Adrenal gland (tissue), 12 donors: ENCODE measurements around the gene NPC1. TPM values are rescaled to one million over a fixed set of nuclear protein-coding genes. Genes with fewer than 3 reads are reported as not detected.
"Not testable (repeated sequence)": the region's sequence is repeated elsewhere in the genome, so short reads cannot be mapped to it uniquely, and the experiment has no call there.

Experiments used
- DNase-seq, 7 donors: peaks; one replicate each; pipeline ENCODE4 v3.0.0-alpha.2; 2019 to 2020
- H3K27ac ChIP-seq, 5 donors: fragments of 200-600 bp; sonication (generic) in 4 of 5; 1 replicate in 3 of 5; 2 replicates in 2 of 5; pipeline versions ENCODE4 v1.5.1 to v1.8.0; 2016 to 2020; ENCODE audit warnings: mild to moderate bottlenecking in 1 of 5
- H3K27me3 ChIP-seq: fragments of 200-600 bp; 2 replicates; pipeline ENCODE4 v1.8.0; 2021
- H3K36me3 ChIP-seq, 2 donors: fragments of 200-600 bp; replicated peaks in 1 of 2; 1 replicate in 1 of 2; 2 replicates in 1 of 2; pipeline versions ENCODE4 v1.5.1 to v1.8.0; 2018 to 2022
- H3K4me1 ChIP-seq, 2 donors: fragments of 200-600 bp; replicated peaks in 1 of 2; 1 replicate in 1 of 2; 2 replicates in 1 of 2; pipeline versions ENCODE4 v1.5.1 to v1.8.0; 2018 to 2021
- H3K4me3 ChIP-seq, 4 donors: fragments of 200-600 bp; sonication (generic) in 3 of 4; one replicate each; pipeline ENCODE4 v1.5.1; 2016 to 2018
- H3K9me3 ChIP-seq, 3 donors: fragments of 200-600 bp; sonication (generic) in 1 of 3; replicated peaks in 1 of 3; 1 replicate in 2 of 3; 2 replicates in 1 of 3; pipeline versions ENCODE4 v1.5.1 to v1.8.0; 2016 to 2021
- POLR2A ChIP-seq, 2 donors: fragments of 450-650 bp; IDR thresholded peaks; one replicate each; pipeline ENCODE4 v1.6.1; 2017; ENCODE audit warnings: antibody characterized with exemption in 2 of 2, mild to moderate bottlenecking in 2 of 2, moderate library complexity in 1 of 2
- WGBS, 4 donors: extraction: QIAGEN DNeasy Blood & Tissue Kit in 2 of 4; methylation state at CpG; one replicate each; pipeline versions ENCODE4 v1.1.5 to v1.1.7; 2013 to 2017; 5-methylcytosine and 5-hydroxymethylcytosine counted together
- intact Hi-C, 2 donors: fragments of 100-400 bp; cut with DNase I; formaldehyde crosslinking; loops; one replicate each; pipeline versions ENCODE4 v1.14.1 to v1.15.0; 2022 to 2023
- polyA plus RNA-seq, 3 donors: library from polyadenylated mRNA; stranded (reverse); fragments of 200-250 nt in 2 of 3; fragments of 350-450 nt in 1 of 3; fragmentation: Illumina TruSeq in 1 of 3; extraction: RNeasy Lipid Tissue Mini Kit (QIAGEN cat#74804) in 1 of 3; gene quantifications; one replicate each; pipeline ENCODE4 v1.2.3, GENCODE V29; 2013 to 2014
- total RNA-seq, 9 donors: library from RNA; depleted of rRNA in 4 of 9; stranded (reverse); fragments of >200 nt in 4 of 9; fragments of 120-200 nt in 1 of 9; fragmentation: NEBNext Ultra II Directional in 1 of 9; extraction: Animal tissue kit (Norgen Biotek cat#: 25700) in 1 of 9; gene quantifications; one replicate each; pipeline versions ENCODE4 v1.1.0 to v1.2.4, GENCODE V29; 2013 to 2023
- TF ChIP-seq, protein P1 (sequence below), 6 experiments: fragments of 450-650 bp in 4 of 6; fragments of 200-600 bp in 2 of 6; sonication (generic) in 1 of 6; IDR thresholded peaks; 1 replicate in 5 of 6; 2 replicates in 1 of 6; pipeline versions ENCODE4 v1.5.1 to v1.8.0; 2016 to 2021; ENCODE audit warnings: antibody characterized with exemption in 6 of 6, mild to moderate bottlenecking in 2 of 6, moderate library complexity in 1 of 6
- donor health status: healthy with polysubstance abuse.
- donor health status: Bipolar disorder and iron deficiency.
- donor health status: DM: yes; HTN: yes; CAD: no.
- donor health status: DM: no; HTN: no; CAD: no.
- donor health status: DM: no; HTN: no; CAD: no.
- donor health status: DM: yes; HTN: yes; CAD: no.

Gene NPC1
- total and polyA plus RNA-seq, 12 donors = 38.3 to 1,631 (median 117) TPM

GRCh38 chr18:23560186-23560585 lies 26.1 kb downstream of the NPC1 start:
- Histone ChIP-seq H3K4me1 (no peaks in the 10 kb centered on the region), H3K27ac (no peak overlapping the region), H3K4me3 (no peak overlapping the region), H3K27me3 (no peaks in the 10 kb centered on the region), H3K9me3 (no peaks in the 10 kb centered on the region), H3K36me3 (peaks cover 0 to 61% of the 10 kb centered on the region in 2 donors)
- DNase-seq = no peak
- TF ChIP-seq, protein P1, sequence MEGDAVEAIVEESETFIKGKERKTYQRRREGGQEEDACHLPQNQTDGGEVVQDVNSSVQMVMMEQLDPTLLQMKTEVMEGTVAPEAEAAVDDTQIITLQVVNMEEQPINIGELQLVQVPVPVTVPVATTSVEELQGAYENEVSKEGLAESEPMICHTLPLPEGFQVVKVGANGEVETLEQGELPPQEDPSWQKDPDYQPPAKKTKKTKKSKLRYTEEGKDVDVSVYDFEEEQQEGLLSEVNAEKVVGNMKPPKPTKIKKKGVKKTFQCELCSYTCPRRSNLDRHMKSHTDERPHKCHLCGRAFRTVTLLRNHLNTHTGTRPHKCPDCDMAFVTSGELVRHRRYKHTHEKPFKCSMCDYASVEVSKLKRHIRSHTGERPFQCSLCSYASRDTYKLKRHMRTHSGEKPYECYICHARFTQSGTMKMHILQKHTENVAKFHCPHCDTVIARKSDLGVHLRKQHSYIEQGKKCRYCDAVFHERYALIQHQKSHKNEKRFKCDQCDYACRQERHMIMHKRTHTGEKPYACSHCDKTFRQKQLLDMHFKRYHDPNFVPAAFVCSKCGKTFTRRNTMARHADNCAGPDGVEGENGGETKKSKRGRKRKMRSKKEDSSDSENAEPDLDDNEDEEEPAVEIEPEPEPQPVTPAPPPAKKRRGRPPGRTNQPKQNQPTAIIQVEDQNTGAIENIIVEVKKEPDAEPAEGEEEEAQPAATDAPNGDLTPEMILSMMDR (IDR thresholded peaks at IDR 0.05) = no peak
- TF ChIP-seq POLR2A (IDR thresholded peaks at IDR 0.05) = no peak
- intact Hi-C loops = no loop called here
- WGBS, 4 donors = 83 to 88% (median 86%) methylated on average over 4 of the region's 4 CpGs

DNA sequence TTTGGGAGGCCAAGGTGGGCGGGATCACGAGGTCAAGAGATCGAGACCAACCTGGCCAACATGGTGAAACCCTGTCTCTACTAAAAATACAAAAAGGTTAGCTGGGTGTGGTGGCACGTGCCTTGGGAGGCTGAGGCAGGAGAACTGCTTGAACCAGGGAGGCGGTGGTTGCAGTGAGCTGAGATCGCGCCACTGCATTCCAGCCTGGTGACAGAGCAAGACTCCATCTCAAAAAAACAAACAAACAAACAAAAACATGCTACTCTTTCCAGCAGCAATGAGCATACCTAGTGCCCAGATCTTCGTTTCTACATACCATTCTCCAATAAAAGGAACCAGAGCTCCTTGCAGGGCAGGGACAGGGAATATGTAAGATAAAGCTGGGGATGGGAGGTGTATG lies 28.8 kb downstream of the NPC1 start:
- H3K9me3 ChIP-seq, intact Hi-C loops, H3K4me3 ChIP-seq, H3K4me1 ChIP-seq, H3K27me3 ChIP-seq, H3K27ac ChIP-seq, DNase-seq: not testable (repeated sequence)
- 92 to 99% (median 96%) methylated on average over 8 of the region's 8 CpGs for WGBS, 4 donors
- peaks cover 0 to 78% of the 10 kb centered on the region in 2 donors for H3K36me3 ChIP-seq

GRCh38 chr18:23556145-23556780 lies 30.0 kb downstream of the NPC1 start:
- no peak for DNase-seq
- 95 to 96% (median 95%) methylated on average over 17 to 19 of the region's 19 CpGs for WGBS, 4 donors
- H3K27me3 ChIP-seq = no peaks in the 10 kb centered on the region

DNA sequence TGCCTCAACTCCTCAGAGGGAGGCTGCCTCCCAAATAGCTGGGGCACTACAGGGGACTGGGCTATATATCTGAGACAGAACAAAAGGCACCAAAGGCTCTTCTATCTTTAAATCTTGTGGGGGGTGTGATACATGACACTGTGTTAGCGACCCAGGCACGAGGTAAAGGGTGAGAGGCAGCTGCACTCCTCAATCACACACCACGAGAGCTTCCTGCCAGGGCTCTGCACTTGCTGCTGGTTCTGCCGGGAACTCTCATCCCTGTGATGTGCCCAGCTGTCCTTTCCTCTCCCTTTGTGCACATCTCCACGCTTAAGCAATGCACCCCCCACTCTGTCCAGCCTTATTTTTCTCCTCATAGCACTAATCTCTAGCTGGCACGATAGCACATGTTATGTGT lies 32.4 kb downstream of the NPC1 start:
- DNase-seq = no peak
- TF ChIP-seq, protein P1 (IDR thresholded peaks at IDR 0.05) = no peak
- TF ChIP-seq POLR2A (IDR thresholded peaks at IDR 0.05) = no peak
- WGBS, 4 donors = 81 to 93% (median 88%) methylated on average over 6 of the region's 6 CpGs
- Histone ChIP-seq H3K36me3 (peaks cover 0 to 71% of the 10 kb centered on the region in 2 donors), H3K4me1 (peaks cover 0 to 8% of the 10 kb centered on the region in 2 donors), H3K9me3 (no peaks in the 10 kb centered on the region), H3K27me3 (no peaks in the 10 kb centered on the region), H3K27ac (no peak overlapping the region), H3K4me3 (no peak overlapping the region)
- intact Hi-C loops = no loop called here

More at GRCh38 chr18:23556145-23556780, 30.0 kb downstream of the NPC1 start:
- no peak for TF ChIP-seq POLR2A (IDR thresholded peaks at IDR 0.05)
- TF ChIP-seq, protein P1 (IDR thresholded peaks at IDR 0.05) = no peak
- no peak overlapping the region for H3K27ac ChIP-seq
- peaks cover 0 to 8% of the 10 kb centered on the region in 2 donors for H3K4me1 ChIP-seq
- H3K4me3 ChIP-seq = no peak overlapping the region
- H3K36me3 ChIP-seq = peaks cover 0 to 80% of the 10 kb centered on the region in 2 donors
- intact Hi-C loops = no loop called here
- H3K9me3 ChIP-seq = no peaks in the 10 kb centered on the region

GRCh38 chr18:23552505-23552904 lies 33.8 kb downstream of the NPC1 start:
- Histone ChIP-seq H3K4me3 (no peak overlapping the region), H3K36me3 (peaks cover 0 to 68% of the 10 kb centered on the region in 2 donors), H3K27me3 (no peaks in the 10 kb centered on the region), H3K9me3 (no peaks in the 10 kb centered on the region), H3K27ac (no peak overlapping the region), H3K4me1 (peaks cover 0 to 8% of the 10 kb centered on the region in 2 donors)
- TF ChIP-seq, protein P1 (IDR thresholded peaks at IDR 0.05) = no peak
- no peak for TF ChIP-seq POLR2A (IDR thresholded peaks at IDR 0.05)
- no peak for DNase-seq
- intact Hi-C loops = no loop called here
- 83 to 90% (median 88%) methylated on average over 11 of the region's 11 CpGs for WGBS, 4 donors
